Neutrophil (primary cell): ENCODE measurements around the gene SYTL2.

Source experiments
- H3K27ac ChIP-seq: fragments of 200-600 bp; sonication (generic); 2 replicates; pipeline ENCODE4 v1.5.1; 2016; ENCODE audit warnings: mild to moderate bottlenecking, moderate library complexity
- H3K27me3 ChIP-seq: fragments of 200-600 bp; sonication (generic); 2 replicates; pipeline ENCODE4 v1.6.0; 2016; ENCODE audit warnings: mild to moderate bottlenecking
- H3K36me3 ChIP-seq: fragments of 200-600 bp; sonication (generic); 2 replicates; pipeline ENCODE4 v1.5.1; 2017
- H3K4me1 ChIP-seq, 2 experiments: fragments of 200-600 bp in 1 of 2; sonication (generic) in 1 of 2; 1 replicate in 1 of 2; 2 replicates in 1 of 2; pipeline versions ENCODE4 v1.5.1 to v1.6.1; 2013 to 2016; ENCODE audit warnings: low read depth in 1 of 2, low read length in 1 of 2, mild to moderate bottlenecking in 1 of 2, moderate library complexity in 1 of 2; ENCODE audit not compliant: control insufficient read depth in 1 of 2, insufficient read depth in 1 of 2
- H3K4me3 ChIP-seq, 2 experiments: fragments of 200-600 bp in 1 of 2; sonication (generic) in 1 of 2; 1 replicate in 1 of 2; 2 replicates in 1 of 2; pipeline ENCODE4 v1.5.1; 2013 to 2016; ENCODE audit warnings: low read depth in 1 of 2, low read length in 1 of 2, mild to moderate bottlenecking in 1 of 2, moderate library complexity in 1 of 2
- H3K9me3 ChIP-seq: fragments of 200-600 bp; sonication (generic); 2 replicates; pipeline ENCODE4 v1.5.1; 2016
- CTCF ChIP-seq: fragments of 200-600 bp; sonication (generic); IDR thresholded peaks from 2 replicates; pipeline ENCODE4 v1.5.1; 2016; ENCODE audit warnings: antibody characterized with exemption

Gene SYTL2

GRCh38 chr11:85769771-85770170 lies 41.2 kb downstream of the SYTL2 start:
- no peaks in the 10 kb centered on the region for H3K4me1 ChIP-seq
- H3K36me3 ChIP-seq, result no peaks in the 10 kb centered on the region
- TF ChIP-seq CTCF, result no peak
- no peaks in the 10 kb centered on the region for H3K9me3 ChIP-seq
- no peak overlapping the region for H3K27ac ChIP-seq
- no peak overlapping the region for H3K4me3 ChIP-seq
- no peaks in the 10 kb centered on the region for H3K27me3 ChIP-seq

GRCh38 chr11:85768473-85769146 lies 42.3 kb downstream of the SYTL2 start:
- Histone ChIP-seq H3K9me3 (no peaks in the 10 kb centered on the region), H3K4me3 (no peak overlapping the region), H3K36me3 (no peaks in the 10 kb centered on the region), H3K4me1 (no peaks in the 10 kb centered on the region), H3K27me3 (no peaks in the 10 kb centered on the region), H3K27ac (no peak overlapping the region)
- no peak for TF ChIP-seq CTCF

DNA sequence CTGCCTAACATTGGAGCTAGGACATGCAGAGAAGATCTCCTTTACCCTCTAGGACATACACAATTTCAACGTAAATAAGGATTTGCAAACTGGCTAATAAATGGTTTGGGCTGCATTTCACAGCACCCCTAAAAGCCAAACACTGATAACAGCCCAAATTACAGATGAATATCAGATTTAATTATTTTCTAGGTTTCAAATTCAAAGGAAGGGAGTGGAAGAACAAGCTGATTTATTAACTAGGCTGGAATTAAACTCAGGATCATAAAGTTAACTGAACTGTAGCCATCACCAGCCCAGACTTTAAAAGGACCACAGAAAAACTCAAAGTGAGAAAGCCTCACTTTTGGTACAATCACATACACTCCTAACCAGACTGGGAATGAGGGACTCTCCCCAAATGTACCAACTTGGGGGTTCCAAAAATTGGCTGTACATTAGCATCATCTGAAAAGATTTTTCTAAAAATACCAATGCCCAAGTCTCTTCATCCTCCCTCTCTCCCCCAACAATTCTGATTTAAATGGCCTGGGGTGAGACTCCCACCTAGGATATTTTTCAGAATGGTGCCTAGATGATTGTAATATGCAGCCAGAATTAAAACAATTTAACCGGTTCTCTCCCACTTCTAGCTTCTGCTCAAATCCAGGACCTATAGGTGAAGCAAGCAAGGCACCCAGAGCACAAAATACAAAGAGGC lies 43.5 kb downstream of the SYTL2 start:
- no peaks in the 10 kb centered on the region for H3K4me1 ChIP-seq
- no peak overlapping the region for H3K4me3 ChIP-seq
- no peaks in the 10 kb centered on the region for H3K36me3 ChIP-seq
- no peaks in the 10 kb centered on the region for H3K9me3 ChIP-seq
- no peaks in the 10 kb centered on the region for H3K27me3 ChIP-seq
- H3K27ac ChIP-seq, result no peak overlapping the region
- TF ChIP-seq CTCF, result no peak

- TF ChIP-seq CTCF, result no peak
- no peaks in the 10 kb centered on the region for H3K36me3 ChIP-seq
- H3K27ac ChIP-seq, result no peak overlapping the region
- H3K27me3 ChIP-seq, result no peaks in the 10 kb centered on the region
- no peaks in the 10 kb centered on the region for H3K4me1 ChIP-seq
- H3K9me3 ChIP-seq, result no peaks in the 10 kb centered on the region
- H3K4me3 ChIP-seq, result no peak overlapping the region
Observed at GRCh38 chr11:85766721-85767161, 44.2 kb downstream of the SYTL2 start.

DNA sequence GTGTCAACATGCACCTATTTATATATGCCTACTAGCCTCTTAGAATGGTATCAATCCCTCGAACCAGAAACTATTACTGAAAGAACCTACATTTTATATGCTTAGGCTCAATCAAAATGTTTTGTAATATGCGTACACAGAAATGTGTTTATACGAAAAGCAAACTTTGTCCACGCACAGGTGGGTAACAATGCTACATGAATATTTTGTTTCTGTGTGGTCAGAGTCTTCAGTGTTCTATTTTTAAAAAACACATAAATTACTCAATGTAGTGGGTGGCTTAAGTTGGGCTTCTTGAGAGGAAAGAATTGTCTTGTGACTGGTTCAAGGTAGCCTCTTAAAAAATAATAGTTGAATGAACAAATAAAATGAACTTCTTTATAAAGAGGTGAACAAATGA lies 46.1 kb downstream of the SYTL2 start:
- Histone ChIP-seq H3K4me3 (no peak overlapping the region), H3K27ac (no peak overlapping the region), H3K36me3 (no peaks in the 10 kb centered on the region), H3K4me1 (no peaks in the 10 kb centered on the region), H3K9me3 (no peaks in the 10 kb centered on the region), H3K27me3 (no peaks in the 10 kb centered on the region)
- TF ChIP-seq CTCF, result no peak
